ENCODE data around the gene OR4S2.

The OR4S2 gene, protein sequence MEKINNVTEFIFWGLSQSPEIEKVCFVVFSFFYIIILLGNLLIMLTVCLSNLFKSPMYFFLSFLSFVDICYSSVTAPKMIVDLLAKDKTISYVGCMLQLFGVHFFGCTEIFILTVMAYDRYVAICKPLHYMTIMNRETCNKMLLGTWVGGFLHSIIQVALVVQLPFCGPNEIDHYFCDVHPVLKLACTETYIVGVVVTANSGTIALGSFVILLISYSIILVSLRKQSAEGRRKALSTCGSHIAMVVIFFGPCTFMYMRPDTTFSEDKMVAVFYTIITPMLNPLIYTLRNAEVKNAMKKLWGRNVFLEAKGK

GRCh38 chr11:55648027-55648426, at the start of gene OR4S2:
OR4S2 (plus strand) TSS chr11:55648327; CDS start chr11:55650904, 2,577 bp downstream.
- Histone ChIP-seq H3K4me1 (ENCODE audit: control insufficient read depth in 1 of 2, insufficient read depth in 1 of 2, low read depth in 1 of 2, low read length in 1 of 2) (no peaks in the 10 kb centered on the region), H3K27ac (no peak within 1 kb of the TSS), H3K4me3 (ENCODE audit: low read depth in 1 of 2, low read length in 1 of 2) (no peak within 1 kb of the TSS), H3K36me3 (no peaks in the 10 kb centered on the region), H3K9me3 (no peaks in the 10 kb centered on the region), H3K27me3 (no peaks in the 10 kb centered on the region)
- no peak for TF ChIP-seq CTCF (IDR thresholded peaks at IDR 0.05)

GRCh38 chr11:55607545-55607944, 40.6 kb upstream of the OR4S2 start, which contains the start of gene OR4C11:
OR4C11 (minus strand) TSS chr11:55607645; CDS start chr11:55604373, 3,272 bp downstream.
- no peak within 1 kb of the TSS for H3K4me3 ChIP-seq (ENCODE audit: low read depth in 1 of 2, low read length in 1 of 2)
- no peak for TF ChIP-seq CTCF (IDR thresholded peaks at IDR 0.05)
- H3K27ac ChIP-seq, result no peak within 1 kb of the TSS
- H3K36me3 ChIP-seq, result no peaks in the 10 kb centered on the region
- no peaks in the 10 kb centered on the region for H3K9me3 ChIP-seq
- no peaks in the 10 kb centered on the region for H3K4me1 ChIP-seq (ENCODE audit: control insufficient read depth in 1 of 2, insufficient read depth in 1 of 2, low read depth in 1 of 2, low read length in 1 of 2)
- H3K27me3 ChIP-seq, result no peaks in the 10 kb centered on the region

DNA sequence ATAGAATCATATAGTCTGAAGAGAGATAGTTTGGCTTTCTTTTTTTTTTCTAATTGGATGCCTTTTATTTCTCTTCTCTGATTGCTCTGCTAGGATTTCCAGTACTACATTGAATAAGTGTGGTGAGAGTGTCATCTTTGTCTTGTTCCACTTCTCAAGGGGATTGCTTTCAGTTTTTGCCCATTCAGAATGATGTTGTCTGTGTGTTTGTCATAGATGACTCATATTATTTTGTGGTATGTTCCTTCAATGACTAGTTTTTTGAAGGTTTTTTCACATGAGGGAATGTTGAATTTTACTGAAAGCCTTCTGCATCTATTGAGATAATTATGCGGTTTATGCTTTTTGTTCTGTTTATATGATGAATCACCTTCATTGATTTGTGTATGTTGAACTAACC, 23.6 kb upstream of the OR4S2 start:
- Histone ChIP-seq H3K4me1 (ENCODE audit: control insufficient read depth in 1 of 2, insufficient read depth in 1 of 2, low read depth in 1 of 2, low read length in 1 of 2) (no peaks in the 10 kb centered on the region), H3K27ac (no peak overlapping the region), H3K4me3 (ENCODE audit: low read depth in 1 of 2, low read length in 1 of 2) (no peak overlapping the region), H3K27me3 (no peaks in the 10 kb centered on the region), H3K36me3 (no peaks in the 10 kb centered on the region), H3K9me3 (no peaks in the 10 kb centered on the region)
- TF ChIP-seq CTCF (IDR thresholded peaks at IDR 0.05), result no peak

DNA sequence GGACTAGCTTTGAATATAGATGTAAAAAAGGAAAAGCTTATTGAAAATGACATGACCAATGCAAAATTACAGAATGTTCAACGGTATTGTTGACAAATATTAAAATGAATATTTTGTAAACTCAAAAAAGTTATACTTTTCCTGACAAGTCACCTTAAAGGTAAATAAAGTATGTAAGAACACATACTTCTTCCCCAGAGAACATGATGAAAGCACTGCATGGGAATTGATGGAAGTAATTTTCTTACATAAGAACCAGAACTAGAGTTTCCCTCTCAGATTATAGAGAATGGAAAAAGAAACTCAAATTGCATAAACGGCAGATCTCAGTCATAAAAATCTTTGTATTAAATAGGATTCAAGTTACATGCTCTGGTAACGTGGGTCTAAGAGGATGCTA, 13.3 kb upstream of the OR4S2 start, which contains the start of gene OR4P4:
OR4P4 (plus strand) TSS at position 301 of the 400 bp plus-strand sequence.
- Histone ChIP-seq H3K27me3 (no peaks in the 10 kb centered on the region), H3K27ac (no peak within 1 kb of the TSS), H3K4me1 (ENCODE audit: control insufficient read depth in 1 of 2, insufficient read depth in 1 of 2, low read depth in 1 of 2, low read length in 1 of 2) (no peaks in the 10 kb centered on the region), H3K4me3 (ENCODE audit: low read depth in 1 of 2, low read length in 1 of 2) (no peak within 1 kb of the TSS), H3K36me3 (no peaks in the 10 kb centered on the region), H3K9me3 (no peaks in the 10 kb centered on the region)
- no peak for TF ChIP-seq CTCF (IDR thresholded peaks at IDR 0.05)

DNA sequence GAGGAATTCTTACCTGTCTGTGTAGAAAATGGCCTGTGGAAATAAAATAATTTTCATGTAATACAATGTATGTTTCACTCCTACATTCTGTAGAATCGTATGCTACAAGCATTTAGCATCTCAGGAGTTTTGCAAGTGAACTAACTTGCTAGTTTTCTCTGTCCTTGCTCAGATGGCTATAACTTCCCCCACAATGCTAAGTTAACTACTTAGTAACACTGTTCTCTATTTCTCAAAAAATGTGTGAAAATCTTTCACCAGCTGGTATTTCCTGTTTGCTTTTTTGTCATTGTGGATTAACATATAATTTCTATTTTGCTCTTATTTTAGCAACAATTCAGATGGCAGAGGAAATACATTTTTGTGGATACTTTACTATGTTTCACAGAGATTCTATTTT, 4.4 kb downstream of the OR4S2 start:
- Histone ChIP-seq H3K9me3 (no peaks in the 10 kb centered on the region), H3K4me1 (ENCODE audit: control insufficient read depth in 1 of 2, insufficient read depth in 1 of 2, low read depth in 1 of 2, low read length in 1 of 2) (no peaks in the 10 kb centered on the region), H3K36me3 (no peaks in the 10 kb centered on the region), H3K4me3 (ENCODE audit: low read depth in 1 of 2, low read length in 1 of 2) (no peak overlapping the region), H3K27me3 (no peaks in the 10 kb centered on the region), H3K27ac (no peak overlapping the region)
- TF ChIP-seq CTCF (IDR thresholded peaks at IDR 0.05), result no peak
